HG03045 (cell line): ENCODE measurements around the gene TTC33.
A peak's percentile ranks its signal among the peaks of the same experiment; 100 is the strongest.
"Not testable (repeated sequence)": the region's sequence is repeated elsewhere in the genome, so short reads cannot be mapped to it uniquely, and the experiment has no call there.

Experiments used
- ATAC-seq: cut with Tn5 transposase; IDR thresholded peaks from one replicate; pipeline ENCODE4 v1.9.1; 2021; ENCODE audit warnings: mild to moderate bottlenecking, moderate library complexity; ENCODE audit not compliant: unreplicated experiment

The TTC33 gene

GRCh38 chr5:40575411-40575810, 180.3 kb downstream of the TTC33 start:
- ATAC-seq = no peak

- no peak for ATAC-seq
Observed at GRCh38 chr5:40572937-40573336, 182.8 kb downstream of the TTC33 start.

GRCh38 chr5:40572391-40572790, 183.4 kb downstream of the TTC33 start:
- no peak for ATAC-seq

- ATAC-seq = no peak
Observed at GRCh38 chr5:40571729-40572128, 184.0 kb downstream of the TTC33 start.

GRCh38 chr5:40570408-40571129, 185.2 kb downstream of the TTC33 start:
- peak; percentile 71 for ATAC-seq

GRCh38 chr5:40569546-40570270, 186.1 kb downstream of the TTC33 start:
- peak; percentile 46 for ATAC-seq

GRCh38 chr5:40568548-40568947, 187.2 kb downstream of the TTC33 start:
- no peak for ATAC-seq

- not testable (repeated sequence) for ATAC-seq
Observed at GRCh38 chr5:40563173-40563572, 192.6 kb downstream of the TTC33 start.

- ATAC-seq = no peak
Observed at GRCh38 chr5:40560474-40561110, 195.2 kb downstream of the TTC33 start.

GRCh38 chr5:40559306-40559705, 196.5 kb downstream of the TTC33 start:
- no peak for ATAC-seq

- ATAC-seq = no peak
Observed at GRCh38 chr5:40557501-40557900, 198.3 kb downstream of the TTC33 start.

- ATAC-seq = no peak
Observed at GRCh38 chr5:40556811-40557210, 198.9 kb downstream of the TTC33 start.

- no peak for ATAC-seq
Observed at GRCh38 chr5:40555886-40556285, 199.9 kb downstream of the TTC33 start.

- ATAC-seq = no peak
Observed at GRCh38 chr5:40554813-40555212, 200.9 kb downstream of the TTC33 start.

- no peak for ATAC-seq
Observed at GRCh38 chr5:40554054-40554453, 201.7 kb downstream of the TTC33 start.

GRCh38 chr5:40552981-40553380, 202.8 kb downstream of the TTC33 start:
- no peak for ATAC-seq

- no peak for ATAC-seq
Observed at GRCh38 chr5:40551496-40552491, 204.0 kb downstream of the TTC33 start.

- ATAC-seq = no peak
Observed at GRCh38 chr5:40550481-40550880, 205.3 kb downstream of the TTC33 start.

- no peak for ATAC-seq
Observed at GRCh38 chr5:40549616-40550015, 206.1 kb downstream of the TTC33 start.

- no peak for ATAC-seq
Observed at GRCh38 chr5:40547994-40548575, 207.7 kb downstream of the TTC33 start.
